GM19452 (cell line): ENCODE results near the gene KRTAP10-10.
"Not testable (repeated sequence)": the region's sequence is repeated elsewhere in the genome, so short reads cannot be mapped to it uniquely, and the experiment has no call there.

Experiments used
- ATAC-seq: cut with Tn5 transposase; IDR thresholded peaks from one replicate; pipeline ENCODE4 v1.9.1; 2021; ENCODE audit not compliant: unreplicated experiment

KRTAP10-10 gene

GRCh38 chr21:44602463-44602850 lies 34.7 kb upstream of the KRTAP10-10 start:
- no peak for ATAC-seq

- no peak for ATAC-seq
Measured at GRCh38 chr21:44603109-44603875, 33.9 kb upstream of the KRTAP10-10 start.

GRCh38 chr21:44603911-44604310 lies 33.2 kb upstream of the KRTAP10-10 start:
- no peak for ATAC-seq

GRCh38 chr21:44606495-44606894 lies 30.7 kb upstream of the KRTAP10-10 start:
- no peak for ATAC-seq

GRCh38 chr21:44609193-44609592 lies 28.0 kb upstream of the KRTAP10-10 start:
- no peak for ATAC-seq

GRCh38 chr21:44610157-44610843 lies 26.9 kb upstream of the KRTAP10-10 start:
- ATAC-seq, result not testable (repeated sequence)

GRCh38 chr21:44611551-44611950 lies 25.6 kb upstream of the KRTAP10-10 start:
- ATAC-seq, result no peak

- ATAC-seq, result no peak
Measured at GRCh38 chr21:44612029-44612486, 25.1 kb upstream of the KRTAP10-10 start, which contains the start of gene KRTAP10-8. Gene KRTAP10-8, plus strand, starts transcription at chr21:44612079. Its CDS starts 22 bp downstream, at chr21:44612101.

GRCh38 chr21:44612669-44613229 lies 24.4 kb upstream of the KRTAP10-10 start:
- no peak for ATAC-seq

GRCh38 chr21:44613386-44614155 lies 23.6 kb upstream of the KRTAP10-10 start:
- no peak for ATAC-seq

- no peak for ATAC-seq
Measured at GRCh38 chr21:44614161-44614631, 23.0 kb upstream of the KRTAP10-10 start.

GRCh38 chr21:44614961-44615391 lies 22.2 kb upstream of the KRTAP10-10 start:
- ATAC-seq, result no peak

GRCh38 chr21:44615466-44615865 lies 21.7 kb upstream of the KRTAP10-10 start:
- no peak for ATAC-seq

GRCh38 chr21:44615911-44616590 lies 21.1 kb upstream of the KRTAP10-10 start:
- ATAC-seq, result no peak

- ATAC-seq, result no peak
Measured at GRCh38 chr21:44616591-44616926, 20.6 kb upstream of the KRTAP10-10 start.

GRCh38 chr21:44617071-44617501 lies 20.1 kb upstream of the KRTAP10-10 start:
- no peak for ATAC-seq

- ATAC-seq, result no peak
Measured at GRCh38 chr21:44618504-44618903, 18.7 kb upstream of the KRTAP10-10 start.

- no peak for ATAC-seq
Measured at GRCh38 chr21:44618909-44619308, 18.2 kb upstream of the KRTAP10-10 start.

GRCh38 chr21:44619886-44620285 lies 17.3 kb upstream of the KRTAP10-10 start:
- no peak for ATAC-seq

GRCh38 chr21:44623575-44623974 lies 13.6 kb upstream of the KRTAP10-10 start:
- no peak for ATAC-seq
